Measurements from ENCODE around the gene PRR15.

PRR15 gene

GRCh38 chr7:29552392-29552791 lies 11.2 kb upstream of the PRR15 start:
- Histone ChIP-seq H3K9me3 (ENCODE audit: control insufficient read depth in 2 of 2, low read length in 2 of 2) (no peaks in the 10 kb centered on the region), H3K27ac (ENCODE audit: low read depth in 2 of 2, low read length in 2 of 2) (no peak overlapping the region), H3K9ac (ENCODE audit: low read depth in 1 of 2, low read length in 2 of 2) (no peak overlapping the region), H3K27me3 (ENCODE audit: control insufficient read depth in 2 of 2, insufficient read depth in 2 of 2, low read length in 2 of 2) (no peaks in the 10 kb centered on the region), H3K36me3 (ENCODE audit: control insufficient read depth in 2 of 2, insufficient read depth in 2 of 2, low read length in 2 of 2) (peaks cover 0 to 2% of the 10 kb centered on the region in 2 donors), H3K4me1 (ENCODE audit: control insufficient read depth in 2 of 2, insufficient read depth in 2 of 2, low read length in 2 of 2) (no peaks in the 10 kb centered on the region), H3K4me3 (ENCODE audit: low read length in 2 of 2) (no peak overlapping the region)

DNA sequence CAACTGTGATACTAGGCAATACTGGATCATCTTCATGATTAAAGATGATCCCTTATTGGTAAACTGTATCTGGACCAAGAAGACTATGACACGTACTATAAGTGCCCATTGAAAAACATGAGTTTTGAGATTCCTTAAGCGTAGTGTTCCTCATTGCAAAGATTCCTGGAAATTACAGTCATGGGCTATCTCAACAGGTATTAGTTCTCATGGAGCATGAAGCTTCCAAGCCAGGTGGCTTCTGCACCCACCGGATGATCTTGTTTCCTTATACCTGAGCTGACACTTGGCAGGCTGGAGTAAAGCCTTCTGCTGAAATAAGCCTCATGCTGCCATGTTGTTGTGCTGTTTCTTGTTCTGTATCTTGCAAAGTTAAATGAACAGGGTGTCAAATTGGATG lies 8.6 kb upstream of the PRR15 start:
- H3K4me3 ChIP-seq (ENCODE audit: low read length in 2 of 2), result no peak overlapping the region
- no peak overlapping the region for H3K27ac ChIP-seq (ENCODE audit: low read depth in 2 of 2, low read length in 2 of 2)
- peaks cover 0 to 2% of the 10 kb centered on the region in 2 donors for H3K36me3 ChIP-seq (ENCODE audit: control insufficient read depth in 2 of 2, insufficient read depth in 2 of 2, low read length in 2 of 2)
- H3K9me3 ChIP-seq (ENCODE audit: control insufficient read depth in 2 of 2, low read length in 2 of 2), result no peaks in the 10 kb centered on the region
- no peaks in the 10 kb centered on the region for H3K4me1 ChIP-seq (ENCODE audit: control insufficient read depth in 2 of 2, insufficient read depth in 2 of 2, low read length in 2 of 2)
- H3K9ac ChIP-seq (ENCODE audit: low read depth in 1 of 2, low read length in 2 of 2), result no peak overlapping the region
- H3K27me3 ChIP-seq (ENCODE audit: control insufficient read depth in 2 of 2, insufficient read depth in 2 of 2, low read length in 2 of 2), result no peaks in the 10 kb centered on the region

- no peaks in the 10 kb centered on the region for H3K9me3 ChIP-seq (ENCODE audit: control insufficient read depth in 2 of 2, low read length in 2 of 2)
- H3K27me3 ChIP-seq (ENCODE audit: control insufficient read depth in 2 of 2, insufficient read depth in 2 of 2, low read length in 2 of 2), result no peaks in the 10 kb centered on the region
Measured at GRCh38 chr7:29556405-29557195, 7.0 kb upstream of the PRR15 start.

DNA sequence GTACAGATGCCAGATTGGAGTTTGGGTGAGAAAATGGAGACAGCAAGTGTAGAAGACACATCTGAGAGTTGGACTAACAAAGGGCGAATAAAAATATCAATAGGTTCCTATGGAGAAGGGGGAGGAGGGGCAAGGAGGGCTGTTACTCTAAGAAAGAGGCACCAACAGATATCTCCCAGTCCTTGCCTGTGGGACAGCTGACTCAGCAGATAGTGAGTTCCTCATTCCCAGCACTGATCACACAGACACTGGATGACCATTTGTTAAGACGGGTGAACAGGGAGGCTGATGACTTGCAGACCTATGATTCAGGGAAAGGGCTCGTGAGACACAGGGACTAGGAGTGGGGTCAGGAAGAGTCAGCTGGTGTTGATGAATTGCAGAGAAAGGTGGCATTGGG lies 5.7 kb upstream of the PRR15 start:
- Histone ChIP-seq H3K9me3 (ENCODE audit: control insufficient read depth in 2 of 2, low read length in 2 of 2) (no peaks in the 10 kb centered on the region), H3K36me3 (ENCODE audit: control insufficient read depth in 2 of 2, insufficient read depth in 2 of 2, low read length in 2 of 2) (peaks cover 0 to 2% of the 10 kb centered on the region in 2 donors), H3K27me3 (ENCODE audit: control insufficient read depth in 2 of 2, insufficient read depth in 2 of 2, low read length in 2 of 2) (no peaks in the 10 kb centered on the region), H3K9ac (ENCODE audit: low read depth in 1 of 2, low read length in 2 of 2) (no peak overlapping the region), H3K27ac (ENCODE audit: low read depth in 2 of 2, low read length in 2 of 2) (no peak overlapping the region), H3K4me1 (ENCODE audit: control insufficient read depth in 2 of 2, insufficient read depth in 2 of 2, low read length in 2 of 2) (peaks cover 0 to 4% of the 10 kb centered on the region in 2 donors), H3K4me3 (ENCODE audit: low read length in 2 of 2) (no peak overlapping the region)

More at GRCh38 chr7:29556405-29557195, 7.0 kb upstream of the PRR15 start:
- no peak overlapping the region for H3K4me3 ChIP-seq (ENCODE audit: low read length in 2 of 2)
- no peak overlapping the region for H3K9ac ChIP-seq (ENCODE audit: low read depth in 1 of 2, low read length in 2 of 2)
- H3K36me3 ChIP-seq (ENCODE audit: control insufficient read depth in 2 of 2, insufficient read depth in 2 of 2, low read length in 2 of 2), result peaks cover 0 to 2% of the 10 kb centered on the region in 2 donors
- no peak overlapping the region for H3K27ac ChIP-seq (ENCODE audit: low read depth in 2 of 2, low read length in 2 of 2)
- no peaks in the 10 kb centered on the region for H3K4me1 ChIP-seq (ENCODE audit: control insufficient read depth in 2 of 2, insufficient read depth in 2 of 2, low read length in 2 of 2)

- no peak overlapping the region for H3K4me3 ChIP-seq (ENCODE audit: low read length in 2 of 2)
- no peak overlapping the region for H3K9ac ChIP-seq (ENCODE audit: low read depth in 1 of 2, low read length in 2 of 2)
- H3K27ac ChIP-seq (ENCODE audit: low read depth in 2 of 2, low read length in 2 of 2), result no peak overlapping the region
- peaks cover 0 to 10% of the 10 kb centered on the region in 2 donors for H3K27me3 ChIP-seq (ENCODE audit: control insufficient read depth in 2 of 2, insufficient read depth in 2 of 2, low read length in 2 of 2)
- H3K9me3 ChIP-seq (ENCODE audit: control insufficient read depth in 2 of 2, low read length in 2 of 2), result no peaks in the 10 kb centered on the region
- peaks cover 7 to 9% of the 10 kb centered on the region in 2 donors for H3K4me1 ChIP-seq (ENCODE audit: control insufficient read depth in 2 of 2, insufficient read depth in 2 of 2, low read length in 2 of 2)
- H3K36me3 ChIP-seq (ENCODE audit: control insufficient read depth in 2 of 2, insufficient read depth in 2 of 2, low read length in 2 of 2), result peaks cover 0 to 2% of the 10 kb centered on the region in 2 donors
Measured at GRCh38 chr7:29561271-29561670, 2.4 kb upstream of the PRR15 start.

DNA sequence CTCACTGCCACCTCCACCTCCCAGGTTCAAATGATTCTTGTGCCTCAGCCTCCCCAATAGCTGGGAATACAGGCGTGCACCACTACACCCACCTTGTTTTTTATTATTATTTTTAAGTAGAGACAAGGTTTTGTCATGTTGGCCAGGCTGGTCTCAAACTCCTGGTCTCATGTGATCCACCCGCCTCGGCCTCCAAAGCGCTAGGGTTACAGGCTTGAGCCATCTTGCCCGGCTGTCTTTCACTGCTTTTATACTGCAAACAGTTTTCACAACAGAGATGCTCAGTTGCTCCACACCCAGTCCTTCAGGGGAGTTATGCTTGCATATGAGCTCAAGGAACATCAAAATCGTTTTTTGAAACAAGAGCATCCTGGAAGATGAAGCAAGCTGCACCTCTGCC lies 1.3 kb upstream of the PRR15 start:
- H3K4me1 ChIP-seq (ENCODE audit: control insufficient read depth in 2 of 2, insufficient read depth in 2 of 2, low read length in 2 of 2), result peaks cover 9 to 13% of the 10 kb centered on the region in 2 donors
- H3K9ac ChIP-seq (ENCODE audit: low read depth in 1 of 2, low read length in 2 of 2), result peak overlapping the region in 1 of 2 donors; percentile 94
- peaks cover 0 to 2% of the 10 kb centered on the region in 2 donors for H3K36me3 ChIP-seq (ENCODE audit: control insufficient read depth in 2 of 2, insufficient read depth in 2 of 2, low read length in 2 of 2)
- H3K9me3 ChIP-seq (ENCODE audit: control insufficient read depth in 2 of 2, low read length in 2 of 2), result no peaks in the 10 kb centered on the region
- peaks cover 0 to 10% of the 10 kb centered on the region in 2 donors for H3K27me3 ChIP-seq (ENCODE audit: control insufficient read depth in 2 of 2, insufficient read depth in 2 of 2, low read length in 2 of 2)
- peak overlapping the region; percentile 89 to 95 for H3K27ac ChIP-seq (ENCODE audit: low read depth in 2 of 2, low read length in 2 of 2)
- peak overlapping the region; percentile 92 to 93 for H3K4me3 ChIP-seq (ENCODE audit: low read length in 2 of 2)

GRCh38 chr7:29564496-29565223 lies 1.0 kb downstream of the PRR15 start:
- Histone ChIP-seq H3K4me3 (ENCODE audit: low read length in 2 of 2) (peak overlapping the region; percentile 92 to 93), H3K36me3 (ENCODE audit: control insufficient read depth in 2 of 2, insufficient read depth in 2 of 2, low read length in 2 of 2) (peaks cover 0 to 7% of the 10 kb centered on the region in 2 donors), H3K9me3 (ENCODE audit: control insufficient read depth in 2 of 2, low read length in 2 of 2) (no peaks in the 10 kb centered on the region), H3K27me3 (ENCODE audit: control insufficient read depth in 2 of 2, insufficient read depth in 2 of 2, low read length in 2 of 2) (peaks cover 0 to 10% of the 10 kb centered on the region in 2 donors), H3K27ac (ENCODE audit: low read depth in 2 of 2, low read length in 2 of 2) (peak overlapping the region; percentile 74 to 95), H3K4me1 (ENCODE audit: control insufficient read depth in 2 of 2, insufficient read depth in 2 of 2, low read length in 2 of 2) (peaks cover 9 to 14% of the 10 kb centered on the region in 2 donors), H3K9ac (ENCODE audit: low read depth in 1 of 2, low read length in 2 of 2) (peak overlapping the region; percentile 77 to 94)

DNA sequence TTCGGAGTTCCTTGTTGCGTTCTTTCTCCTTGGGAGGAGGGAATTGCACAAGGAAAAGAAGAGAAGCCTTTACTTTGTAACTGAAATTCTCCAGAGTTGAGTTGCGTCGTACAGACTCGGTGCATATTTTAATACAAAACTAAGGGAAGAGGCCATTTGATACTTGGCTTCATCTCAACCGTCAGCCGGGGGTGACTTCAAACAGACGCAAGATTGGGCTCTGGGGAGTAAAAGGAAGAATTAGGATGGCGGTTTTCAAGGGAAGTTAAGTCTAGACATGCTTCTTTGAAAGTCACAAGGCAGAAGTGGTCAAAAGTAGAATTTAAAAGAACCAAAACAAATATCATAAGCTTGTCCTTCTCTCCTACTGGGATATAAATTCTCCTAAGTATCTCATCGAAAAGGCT lies 1.6 kb downstream of the PRR15 start:
- Histone ChIP-seq H3K27me3 (ENCODE audit: control insufficient read depth in 2 of 2, insufficient read depth in 2 of 2, low read length in 2 of 2) (peaks cover 0 to 10% of the 10 kb centered on the region in 2 donors), H3K9me3 (ENCODE audit: control insufficient read depth in 2 of 2, low read length in 2 of 2) (no peaks in the 10 kb centered on the region), H3K36me3 (ENCODE audit: control insufficient read depth in 2 of 2, insufficient read depth in 2 of 2, low read length in 2 of 2) (peaks cover 0 to 7% of the 10 kb centered on the region in 2 donors), H3K27ac (ENCODE audit: low read depth in 2 of 2, low read length in 2 of 2) (peak overlapping the region; percentile 74 to 95), H3K4me1 (ENCODE audit: control insufficient read depth in 2 of 2, insufficient read depth in 2 of 2, low read length in 2 of 2) (peaks cover 9 to 14% of the 10 kb centered on the region in 2 donors), H3K9ac (ENCODE audit: low read depth in 1 of 2, low read length in 2 of 2) (peak overlapping the region; percentile 77 to 94), H3K4me3 (ENCODE audit: low read length in 2 of 2) (peak overlapping the region; percentile 92 to 93)

GRCh38 chr7:29565634-29565981 lies 2.0 kb downstream of the PRR15 start:
- Histone ChIP-seq H3K4me3 (ENCODE audit: low read length in 2 of 2) (peak overlapping the region; percentile 92 to 93), H3K27ac (ENCODE audit: low read depth in 2 of 2, low read length in 2 of 2) (peak overlapping the region; percentile 74 to 95), H3K4me1 (ENCODE audit: control insufficient read depth in 2 of 2, insufficient read depth in 2 of 2, low read length in 2 of 2) (peaks cover 9 to 14% of the 10 kb centered on the region in 2 donors), H3K9me3 (ENCODE audit: control insufficient read depth in 2 of 2, low read length in 2 of 2) (no peaks in the 10 kb centered on the region), H3K27me3 (ENCODE audit: control insufficient read depth in 2 of 2, insufficient read depth in 2 of 2, low read length in 2 of 2) (peaks cover 0 to 10% of the 10 kb centered on the region in 2 donors), H3K9ac (ENCODE audit: low read depth in 1 of 2, low read length in 2 of 2) (peak overlapping the region; percentile 77 to 94), H3K36me3 (ENCODE audit: control insufficient read depth in 2 of 2, insufficient read depth in 2 of 2, low read length in 2 of 2) (peaks cover 0 to 7% of the 10 kb centered on the region in 2 donors)

All from mucosa of rectum (tissue), 2 donors.